Keratinocyte (primary cell): ENCODE measurements around the gene KRTAP22-1. TPM values are rescaled to one million over a fixed set of nuclear protein-coding genes. Genes with fewer than 3 reads are reported as not detected.

Source experiments
- DNase-seq: peaks from one replicate; pipeline ENCODE4 v3.0.0-alpha.2; 2011; ENCODE audit warnings: low read depth, missing footprints, low spot score
- FAIRE-seq: peaks from 2 replicates; lab custom pipeline; 2011; peaks lifted over from hg19 to GRCh38; lab: Jason Lieb, UNC
- H2AFZ ChIP-seq: 2 replicates; pipeline ENCODE4 v1.6.0; 2012; ENCODE audit warnings: low read length, control low read depth, inconsistent platforms; ENCODE audit not compliant: control insufficient read depth
- H3K27ac ChIP-seq: 2 replicates; pipeline ENCODE4 v1.5.1; 2011; ENCODE audit warnings: low read length; ENCODE audit not compliant: control insufficient read depth, insufficient read depth
- H3K27me3 ChIP-seq: 3 replicates; pipeline ENCODE4 v1.6.0; 2011; ENCODE audit warnings: low read length; ENCODE audit not compliant: control insufficient read depth, insufficient read depth; ENCODE audit errors: extremely low read depth
- H3K36me3 ChIP-seq, 2 experiments: 2 replicates in 1 of 2; 3 replicates in 1 of 2; pipeline ENCODE4 v1.5.1; 2011; ENCODE audit warnings: low read length in 2 of 2, mild to moderate bottlenecking in 1 of 2; ENCODE audit not compliant: control insufficient read depth in 2 of 2, insufficient read depth in 2 of 2; ENCODE audit errors: extremely low read depth in 1 of 2
- H3K4me1 ChIP-seq: 3 replicates; pipeline ENCODE4 v1.5.1; 2011; ENCODE audit warnings: low read length; ENCODE audit not compliant: control insufficient read depth, insufficient read depth; ENCODE audit errors: extremely low read depth
- H3K4me2 ChIP-seq: 3 replicates; pipeline ENCODE4 v1.6.0; 2011; ENCODE audit warnings: low read depth, low read length; ENCODE audit not compliant: control insufficient read depth, insufficient read depth; ENCODE audit errors: extremely low read depth
- H3K4me3 ChIP-seq, 3 experiments: fragments of 200-600 bp in 1 of 3; sonication (generic) in 1 of 3; 2 replicates in 2 of 3; 3 replicates in 1 of 3; pipeline ENCODE4 v1.5.1; 2011 to 2016; ENCODE audit warnings: low read length in 3 of 3, mild to moderate bottlenecking in 3 of 3, control low read depth in 2 of 3, inconsistent platforms in 1 of 3, low read depth in 1 of 3, mixed read lengths in 1 of 3, mixed run types in 1 of 3, moderate library complexity in 1 of 3; ENCODE audit not compliant: control insufficient read depth in 2 of 3, insufficient read depth in 2 of 3; ENCODE audit errors: extremely low read depth in 1 of 3
- H3K79me2 ChIP-seq: 2 replicates; pipeline ENCODE4 v1.6.0; 2012; ENCODE audit warnings: low read length; ENCODE audit not compliant: control insufficient read depth, insufficient read depth
- H3K9ac ChIP-seq: 3 replicates; pipeline ENCODE4 v1.6.0; 2011; ENCODE audit warnings: low read length; ENCODE audit not compliant: control insufficient read depth, insufficient read depth; ENCODE audit errors: extremely low read depth
- H3K9me1 ChIP-seq: 3 replicates; pipeline ENCODE4 v1.6.0; 2011; ENCODE audit warnings: low read length; ENCODE audit not compliant: control insufficient read depth, insufficient read depth; ENCODE audit errors: extremely low read depth
- H3K9me3 ChIP-seq: 2 replicates; pipeline ENCODE4 v1.5.1; 2012; ENCODE audit warnings: low read depth, low read length; ENCODE audit not compliant: control insufficient read depth
- H4K20me1 ChIP-seq: 3 replicates; pipeline ENCODE4 v1.6.0; 2011; ENCODE audit warnings: low read length; ENCODE audit not compliant: control insufficient read depth, insufficient read depth; ENCODE audit errors: extremely low read depth
- EZH2 ChIP-seq: IDR thresholded peaks from one replicate; pipeline ENCODE4 v1.6.1; 2012; ENCODE audit warnings: inconsistent platforms, mild to moderate bottlenecking, low read length, moderate library complexity
- dilution Hi-C: fragments of 300-500 bp; cut with MboI; formaldehyde crosslinking; loops from one replicate; pipeline ENCODE4 v1.7.0; 2020; ENCODE audit warnings: low sequenced_read_pairs; ENCODE audit not compliant: extremely low pct_ligation_motif_present
- polyA plus RNA-seq, 5 experiments: library from polyadenylated mRNA; depleted of rRNA in 3 of 5; stranded (reverse) in 3 of 5; stranded (forward) in 1 of 5; unstranded in 1 of 5; fragments of >200 nt; gene quantifications; 1 replicate in 1 of 5; 2 replicates in 3 of 5; 3 replicates in 1 of 5; pipeline versions ENCODE4 v1.2.1 to v1.2.3, GENCODE V29; 2011 to 2012; ENCODE audit warnings: missing spikeins in 2 of 5, low read depth in 1 of 5, low replicate concordance in 1 of 5
- small RNA-seq, 3 experiments: library from RNA; depleted of rRNA; stranded (forward); fragments of <200 nt; gene quantifications; one replicate each; pipeline ENCODE3, GENCODE V24; 2012; ENCODE audit warnings: low read depth in 3 of 3, low replicate concordance in 1 of 3; ENCODE audit not compliant: insufficient read length in 3 of 3
- TF ChIP-seq, protein P1 (sequence below), 3 experiments: IDR thresholded peaks in 1 of 3; conservative IDR thresholded peaks in 1 of 3; optimal IDR thresholded peaks in 1 of 3; 2 replicates in 2 of 3; 3 replicates in 1 of 3; pipeline versions ENCODE3 to v1.5.1; 2011; ENCODE audit warnings: low read length in 3 of 3, mild to moderate bottlenecking in 3 of 3, moderate library complexity in 2 of 3, control low read depth in 1 of 3, inconsistent platforms in 1 of 3; ENCODE audit not compliant: insufficient read depth in 2 of 3; ENCODE audit errors: extremely low read depth in 1 of 3

KRTAP22-1 gene
- polyA plus RNA-seq, 1 donor (not counting 4 experiments of a cell fraction or from before 2014, with no cell fraction given), result not detected

DNA sequence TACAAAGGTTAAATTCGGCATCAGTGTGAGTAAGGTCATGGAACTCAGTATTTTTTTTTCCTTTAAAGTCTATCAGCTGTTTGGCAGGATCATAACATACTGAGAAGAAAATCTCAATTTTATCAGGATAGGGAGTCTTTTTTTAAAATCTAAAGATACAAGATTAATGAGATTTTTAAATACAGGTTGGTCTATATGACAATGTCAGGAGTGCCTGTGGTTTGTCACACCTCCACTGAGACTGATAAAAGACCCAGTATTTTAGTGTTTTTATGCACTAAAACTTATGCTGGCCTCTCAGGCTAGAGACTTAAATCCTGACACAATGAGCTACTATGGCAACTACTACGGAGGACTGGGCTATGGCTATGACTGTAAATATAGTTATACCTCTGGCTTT lies 41.7 kb downstream of the KRTAP22-1 start, which contains the start of gene KRTAP20-3:
Gene KRTAP20-3, plus strand, starts transcription at position 301 of the 400 bp plus-strand sequence.
- H4K20me1 ChIP-seq, result no peaks in the 10 kb centered on the region
- FAIRE-seq (no peak), DNase-seq (no peak)
- H3K4me1 ChIP-seq, result no peaks in the 10 kb centered on the region
- no peaks in the 10 kb centered on the region for H3K9me1 ChIP-seq
- H3K79me2 ChIP-seq, result no peaks in the 10 kb centered on the region
- H3K9ac ChIP-seq, result no peak within 1 kb of the TSS
- TF ChIP-seq EZH2, result no peak
- TF ChIP-seq, protein P1, sequence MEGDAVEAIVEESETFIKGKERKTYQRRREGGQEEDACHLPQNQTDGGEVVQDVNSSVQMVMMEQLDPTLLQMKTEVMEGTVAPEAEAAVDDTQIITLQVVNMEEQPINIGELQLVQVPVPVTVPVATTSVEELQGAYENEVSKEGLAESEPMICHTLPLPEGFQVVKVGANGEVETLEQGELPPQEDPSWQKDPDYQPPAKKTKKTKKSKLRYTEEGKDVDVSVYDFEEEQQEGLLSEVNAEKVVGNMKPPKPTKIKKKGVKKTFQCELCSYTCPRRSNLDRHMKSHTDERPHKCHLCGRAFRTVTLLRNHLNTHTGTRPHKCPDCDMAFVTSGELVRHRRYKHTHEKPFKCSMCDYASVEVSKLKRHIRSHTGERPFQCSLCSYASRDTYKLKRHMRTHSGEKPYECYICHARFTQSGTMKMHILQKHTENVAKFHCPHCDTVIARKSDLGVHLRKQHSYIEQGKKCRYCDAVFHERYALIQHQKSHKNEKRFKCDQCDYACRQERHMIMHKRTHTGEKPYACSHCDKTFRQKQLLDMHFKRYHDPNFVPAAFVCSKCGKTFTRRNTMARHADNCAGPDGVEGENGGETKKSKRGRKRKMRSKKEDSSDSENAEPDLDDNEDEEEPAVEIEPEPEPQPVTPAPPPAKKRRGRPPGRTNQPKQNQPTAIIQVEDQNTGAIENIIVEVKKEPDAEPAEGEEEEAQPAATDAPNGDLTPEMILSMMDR (optimal IDR thresholded peaks at IDR 0.05 in 1 of 3, IDR thresholded peaks at IDR 0.05 in 1 of 3, conservative IDR thresholded peaks at IDR 0.05 in 1 of 3; ENCODE audit: extremely low read depth in 1 of 3, insufficient read depth in 2 of 3, low read length in 3 of 3), result no peak
- no peak within 1 kb of the TSS for H3K4me3 ChIP-seq
- H3K27ac ChIP-seq, result no peak within 1 kb of the TSS
- no peaks in the 10 kb centered on the region for H3K27me3 ChIP-seq
- no peak within 1 kb of the TSS for H3K4me2 ChIP-seq
- dilution Hi-C loops, result no loop called here
- H2AFZ ChIP-seq, result no peak within 1 kb of the TSS
- H3K9me3 ChIP-seq, result no peaks in the 10 kb centered on the region
- no peaks in the 10 kb centered on the region for H3K36me3 ChIP-seq

DNA sequence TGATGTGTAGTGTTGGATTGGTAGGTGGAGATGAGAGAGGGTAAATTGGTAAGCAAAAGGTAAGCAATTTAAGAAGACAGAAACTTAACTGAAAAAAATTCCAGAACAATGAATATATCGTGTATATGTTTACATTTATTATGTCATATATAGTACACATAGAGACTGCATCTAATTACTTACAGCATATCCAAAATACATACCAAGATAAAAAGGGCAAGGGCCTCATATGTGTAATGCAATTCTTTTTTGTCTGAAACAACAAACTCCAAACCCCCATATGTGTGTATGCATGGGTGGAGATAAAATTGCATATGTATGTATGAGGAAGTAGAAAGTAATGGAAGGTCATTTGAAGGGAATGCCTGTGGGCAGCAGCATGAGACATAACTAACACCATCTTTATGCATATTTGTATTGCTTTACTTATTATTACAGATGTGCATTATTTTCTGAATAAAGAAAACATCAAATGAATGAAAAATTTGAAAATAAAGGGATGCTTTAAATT lies 46.1 kb downstream of the KRTAP22-1 start:
- H3K9me1 ChIP-seq, result no peaks in the 10 kb centered on the region
- H2AFZ ChIP-seq, result no peak overlapping the region
- no peaks in the 10 kb centered on the region for H3K9me3 ChIP-seq
- H3K27ac ChIP-seq, result no peak overlapping the region
- no peaks in the 10 kb centered on the region for H3K79me2 ChIP-seq
- DNase-seq (no peak), FAIRE-seq (no peak)
- no peaks in the 10 kb centered on the region for H3K36me3 ChIP-seq
- no peak for TF ChIP-seq EZH2
- TF ChIP-seq, protein P1 (optimal IDR thresholded peaks at IDR 0.05 in 1 of 3, IDR thresholded peaks at IDR 0.05 in 1 of 3, conservative IDR thresholded peaks at IDR 0.05 in 1 of 3; ENCODE audit: extremely low read depth in 1 of 3, insufficient read depth in 2 of 3, low read length in 3 of 3), result no peak
- no peaks in the 10 kb centered on the region for H3K27me3 ChIP-seq
- H4K20me1 ChIP-seq, result no peaks in the 10 kb centered on the region
- H3K4me3 ChIP-seq, result no peak overlapping the region
- no peak overlapping the region for H3K9ac ChIP-seq
- H3K4me2 ChIP-seq, result no peak overlapping the region
- dilution Hi-C loops, result no loop called here
- no peaks in the 10 kb centered on the region for H3K4me1 ChIP-seq

Small RNAs within 50 kb of the gene (small RNA-seq; reads per million reads assigned to genes)
- 0 reads per million in 3 experiments for gene KRTAP20-1
- gene KRTAP20-3, result 0 reads per million in 3 experiments
- gene KRTAP20-4, result 0 reads per million in 3 experiments
- gene KRTAP22-1, result 0 reads per million in 3 experiments
- 0 reads per million in 3 experiments for gene KRTAP22-2

Other genes starting within 250 kb of the KRTAP22-1 start
- not detected in 3 replicates for gene KRTAP13-2, start 228.8 kb upstream of the KRTAP22-1 start, polyA plus RNA-seq
- gene KRTAP13-1, start 205.1 kb upstream of the KRTAP22-1 start, polyA plus RNA-seq, result not detected in 3 replicates
- gene KRTAP13-3, start 175.2 kb upstream of the KRTAP22-1 start, polyA plus RNA-seq, result not detected in 3 replicates
- gene KRTAP13-4, start 170.9 kb upstream of the KRTAP22-1 start, polyA plus RNA-seq, result not detected in 3 replicates
- gene KRTAP15-1, start 160.8 kb upstream of the KRTAP22-1 start, polyA plus RNA-seq, result not detected in 3 replicates
- gene KRTAP19-1, start 120.7 kb upstream of the KRTAP22-1 start, polyA plus RNA-seq, result 0.44 to 0.72 TPM in 2 of 3 replicates, not detected in the other
- not detected in 3 replicates for gene KRTAP19-2, start 113.7 kb upstream of the KRTAP22-1 start, polyA plus RNA-seq
- gene KRTAP19-3, start 109.1 kb upstream of the KRTAP22-1 start, polyA plus RNA-seq, result not detected in 3 replicates
- not detected in 3 replicates for gene KRTAP19-4, start 103.9 kb upstream of the KRTAP22-1 start, polyA plus RNA-seq
- not detected in 3 replicates for gene KRTAP19-5, start 98.9 kb upstream of the KRTAP22-1 start, polyA plus RNA-seq
- gene KRTAP19-6, start 59.2 kb upstream of the KRTAP22-1 start, polyA plus RNA-seq, result not detected in 3 replicates
- not detected in 3 replicates for gene KRTAP19-7, start 39.8 kb upstream of the KRTAP22-1 start, polyA plus RNA-seq
- not detected in 3 replicates for gene KRTAP22-2, start 10.7 kb upstream of the KRTAP22-1 start, polyA plus RNA-seq
- gene KRTAP6-3, start 8.6 kb upstream of the KRTAP22-1 start, polyA plus RNA-seq, result not detected in 3 replicates
- not detected in 3 replicates for gene KRTAP6-2, start 2.2 kb upstream of the KRTAP22-1 start, polyA plus RNA-seq
- gene KRTAP6-1, start 12.8 kb downstream of the KRTAP22-1 start, polyA plus RNA-seq, result not detected in 3 replicates
- gene KRTAP20-1, start 15.3 kb downstream of the KRTAP22-1 start, polyA plus RNA-seq, result not detected in 3 replicates
- gene KRTAP20-4, start 19.5 kb downstream of the KRTAP22-1 start, polyA plus RNA-seq, result not detected in 3 replicates
- gene KRTAP20-2, start 34.1 kb downstream of the KRTAP22-1 start, polyA plus RNA-seq, result not detected in 3 replicates
- not detected in 3 replicates for gene KRTAP20-3, start 41.8 kb downstream of the KRTAP22-1 start, polyA plus RNA-seq
- gene KRTAP21-3, start 117.7 kb downstream of the KRTAP22-1 start, polyA plus RNA-seq, result not detected in 3 replicates
- not detected in 3 replicates for gene KRTAP21-2, start 146.2 kb downstream of the KRTAP22-1 start, polyA plus RNA-seq
- not detected in 3 replicates for gene KRTAP21-1, start 154.3 kb downstream of the KRTAP22-1 start, polyA plus RNA-seq
- gene KRTAP8-1, start 212.2 kb downstream of the KRTAP22-1 start, polyA plus RNA-seq, result not detected in 3 replicates
- not detected in 3 replicates for gene KRTAP7-1, start 228.7 kb downstream of the KRTAP22-1 start, polyA plus RNA-seq